ENCODE results near the gene SMOC2.
"Not testable (repeated sequence)": the region's sequence is repeated elsewhere in the genome, so short reads cannot be mapped to it uniquely, and the experiment has no call there.

Gene SMOC2

DNA sequence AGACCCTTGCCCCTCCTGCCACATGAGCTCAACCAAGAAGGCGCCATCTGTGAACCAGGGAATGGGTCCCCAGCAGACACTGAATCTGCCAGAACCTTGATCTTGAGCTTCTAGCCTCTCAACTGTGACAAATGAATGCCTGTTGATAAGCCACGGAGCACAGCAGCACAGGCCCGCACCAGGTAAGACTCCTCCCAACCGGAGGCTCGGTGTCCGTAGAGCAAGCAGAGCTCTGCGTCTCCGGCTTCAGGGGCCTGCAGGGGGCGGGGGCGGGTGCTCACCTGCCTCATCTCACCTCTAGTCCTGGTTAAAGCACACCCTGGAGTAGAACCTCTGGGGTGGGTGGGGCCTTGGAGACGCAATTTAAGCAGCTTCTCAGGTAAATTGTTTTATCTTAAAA lies 122.7 kb downstream of the SMOC2 start:
- in situ Hi-C loops (cut with HindIII; ENCODE audit: low sequenced_read_pairs), result no loop called here

DNA sequence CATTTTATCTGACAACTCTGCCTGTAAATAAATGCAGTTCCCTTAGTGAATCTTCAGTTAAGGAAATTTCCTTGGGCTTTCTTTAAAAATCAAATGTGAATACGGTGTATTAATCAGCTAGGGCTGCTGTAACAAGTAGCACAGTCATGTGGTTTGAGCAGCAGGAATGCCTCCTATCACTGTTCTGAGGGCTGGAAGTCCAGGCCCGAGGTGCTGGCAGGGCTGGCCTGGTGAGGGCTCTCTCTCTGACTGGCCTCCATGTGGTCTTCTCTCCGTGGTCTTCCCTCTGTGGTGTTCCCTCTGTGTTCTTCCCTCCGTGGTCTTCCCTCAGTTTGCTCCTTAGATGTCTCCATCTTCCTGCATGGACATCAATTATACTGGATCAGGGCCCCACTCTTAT lies 124.1 kb downstream of the SMOC2 start:
- in situ Hi-C loops (cut with HindIII; ENCODE audit: low sequenced_read_pairs), result no loop called here

DNA sequence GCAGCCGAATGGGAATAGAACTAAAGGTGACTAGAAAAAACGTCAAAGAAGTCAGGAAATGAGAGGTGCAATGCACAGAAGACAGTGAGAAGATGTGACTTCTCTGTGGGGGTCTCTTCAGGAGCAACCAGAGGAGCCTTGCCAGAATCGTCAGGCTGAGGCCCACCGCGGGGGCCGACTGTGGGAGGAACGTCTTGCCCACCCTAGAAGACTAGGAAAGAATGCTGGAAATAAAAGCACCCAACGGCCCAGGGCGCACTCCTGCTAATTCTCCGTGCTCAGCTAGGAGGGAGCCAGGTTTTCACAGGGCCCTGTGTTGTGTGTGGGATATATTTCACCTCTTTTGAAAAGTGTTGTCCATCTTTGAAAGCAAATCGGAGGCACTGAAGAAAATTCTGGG lies 129.2 kb downstream of the SMOC2 start:
- in situ Hi-C loops (cut with HindIII; ENCODE audit: low sequenced_read_pairs), result no loop called here

DNA sequence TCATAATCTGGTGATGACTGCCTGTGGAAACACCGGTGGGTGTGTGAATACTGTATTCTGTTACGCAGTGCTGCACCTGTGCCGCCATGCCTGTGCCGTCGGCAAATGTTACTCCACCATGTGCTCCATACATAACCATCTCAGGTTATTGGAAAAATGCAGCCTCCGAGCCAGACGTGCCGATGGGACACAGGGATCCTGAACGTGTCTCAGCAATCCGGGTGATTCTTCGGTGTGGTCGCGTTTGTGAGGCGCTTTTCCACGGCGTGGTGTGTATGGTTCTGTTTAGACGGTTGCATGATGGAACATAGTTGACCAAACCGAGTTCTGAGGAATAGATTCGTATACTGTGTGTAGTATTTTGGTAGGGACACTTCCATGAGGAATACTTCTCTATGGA lies 130.3 kb downstream of the SMOC2 start:
- in situ Hi-C loops (cut with HindIII; ENCODE audit: low sequenced_read_pairs), result no loop called here

DNA sequence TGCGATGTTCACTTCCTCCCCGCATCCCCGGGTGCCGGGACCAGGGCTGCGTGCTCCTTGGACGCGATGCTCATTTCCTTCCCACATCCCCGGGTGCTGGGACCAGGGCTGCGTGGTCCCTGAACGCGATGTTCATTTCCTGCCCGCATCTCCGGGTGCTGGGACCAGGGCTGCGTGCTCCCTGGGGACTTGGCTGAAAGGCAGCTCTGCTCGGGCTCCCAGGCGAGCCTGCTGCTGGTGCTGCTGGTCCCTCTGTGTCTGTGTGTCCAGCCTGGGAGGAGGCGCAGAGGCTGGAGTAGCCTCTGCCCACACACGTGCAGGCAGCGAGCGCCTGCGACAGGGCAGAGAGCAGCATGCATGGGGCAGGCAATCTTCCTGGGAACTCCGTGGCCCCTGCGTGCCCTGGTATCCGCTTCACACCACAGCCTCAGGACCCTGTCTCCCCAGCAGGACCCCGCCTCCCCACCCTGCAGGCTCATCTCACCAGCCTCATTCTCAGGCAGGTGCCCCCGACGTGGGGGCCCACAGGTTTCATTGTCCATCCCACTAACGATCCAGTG lies 132.4 kb downstream of the SMOC2 start:
- in situ Hi-C loops (cut with HindIII; ENCODE audit: low sequenced_read_pairs), result not testable (repeated sequence)

DNA sequence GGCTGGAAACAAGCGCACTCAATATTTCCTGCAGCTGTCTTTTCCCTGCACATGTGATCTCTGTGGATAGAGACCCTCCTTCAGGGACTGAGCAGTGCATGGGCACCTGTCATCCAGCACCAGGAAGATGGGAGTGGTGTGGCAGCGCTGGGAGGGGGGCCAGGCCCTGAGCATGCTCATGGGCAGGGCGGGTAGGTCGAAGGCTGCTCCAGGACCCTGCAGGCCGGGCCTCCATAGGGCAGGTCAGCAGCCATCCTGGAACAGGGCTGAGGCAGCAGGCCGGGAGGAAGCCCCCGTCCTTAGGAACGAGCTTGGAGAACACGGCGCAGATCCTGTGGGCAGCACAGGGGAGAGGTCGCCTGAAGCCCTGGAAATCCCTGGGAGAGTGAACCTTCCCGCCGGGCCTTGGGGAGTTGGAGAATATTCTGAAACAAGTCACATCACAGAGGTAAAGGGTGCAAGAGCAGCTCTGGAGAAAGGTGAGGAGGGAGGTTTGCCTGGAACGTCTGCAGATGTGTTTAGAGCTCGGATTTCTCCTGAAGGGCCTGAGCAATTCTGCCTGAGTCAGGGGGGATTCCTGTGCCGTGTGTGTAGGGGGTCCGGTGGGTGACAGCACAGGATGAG lies 133.2 kb downstream of the SMOC2 start:
- in situ Hi-C loops (cut with HindIII; ENCODE audit: low sequenced_read_pairs), result no loop called here

DNA sequence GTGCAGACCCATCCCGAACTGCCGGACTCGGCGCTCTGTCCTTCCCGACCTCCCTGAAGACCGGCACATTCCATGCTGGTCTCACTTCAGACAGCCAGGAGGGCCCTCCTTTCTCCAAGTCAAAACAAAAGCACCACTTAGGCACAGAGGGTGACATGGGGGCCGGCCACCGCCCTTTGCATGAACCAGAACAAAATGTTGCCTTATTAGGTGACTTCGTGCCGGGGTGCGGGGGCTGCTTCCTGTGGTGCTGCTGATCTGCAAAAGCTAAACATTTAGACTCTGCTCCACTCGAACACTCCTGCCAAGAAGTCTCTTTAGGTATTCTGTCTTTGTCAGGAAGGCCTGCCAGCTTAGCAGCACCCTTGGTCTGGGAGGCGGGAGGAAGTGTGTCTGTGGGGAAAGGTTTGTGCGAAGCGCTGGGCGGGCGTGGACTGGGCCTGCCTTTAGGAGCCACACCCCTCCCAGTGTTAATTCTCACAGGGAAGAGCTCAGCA lies 133.8 kb downstream of the SMOC2 start:
- in situ Hi-C loops (cut with HindIII; ENCODE audit: low sequenced_read_pairs), result no loop called here

DNA sequence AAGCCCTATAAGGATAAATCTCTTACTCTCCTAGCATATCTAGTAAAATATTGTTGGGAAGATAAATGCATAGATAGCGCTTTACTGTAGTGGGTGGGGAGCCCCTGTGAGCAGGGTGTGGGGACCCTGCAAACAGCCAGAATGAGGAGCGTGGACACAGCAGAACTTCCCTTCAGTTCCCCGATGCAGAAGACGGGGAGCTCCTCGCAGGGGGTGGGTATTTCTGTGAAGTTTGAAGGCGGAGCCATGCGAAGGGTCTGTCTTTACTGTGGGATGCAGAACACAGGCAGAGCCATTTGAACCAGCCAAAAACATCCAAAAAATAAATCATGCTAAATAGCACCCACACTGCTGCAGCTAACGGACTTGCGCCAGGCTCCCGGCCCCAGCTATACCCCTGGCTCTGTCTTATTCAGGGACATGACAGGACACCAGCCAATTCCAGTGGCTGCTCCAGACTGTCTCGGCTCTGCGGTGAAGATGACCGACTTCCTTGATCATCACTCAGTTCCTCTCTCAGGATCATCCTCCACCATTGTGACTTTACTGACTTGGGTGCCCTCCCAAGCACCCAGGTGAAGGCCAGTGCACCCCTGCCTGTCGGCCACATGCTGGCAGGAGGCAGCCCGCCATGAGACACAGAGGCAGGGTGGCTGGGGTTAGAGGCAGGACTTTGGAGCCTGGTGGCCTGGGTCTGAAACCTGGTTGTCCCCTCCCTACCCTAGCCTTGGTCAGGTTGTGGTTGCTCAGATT lies 134.5 kb downstream of the SMOC2 start:
- in situ Hi-C loops (cut with HindIII; ENCODE audit: low sequenced_read_pairs), result no loop called here

DNA sequence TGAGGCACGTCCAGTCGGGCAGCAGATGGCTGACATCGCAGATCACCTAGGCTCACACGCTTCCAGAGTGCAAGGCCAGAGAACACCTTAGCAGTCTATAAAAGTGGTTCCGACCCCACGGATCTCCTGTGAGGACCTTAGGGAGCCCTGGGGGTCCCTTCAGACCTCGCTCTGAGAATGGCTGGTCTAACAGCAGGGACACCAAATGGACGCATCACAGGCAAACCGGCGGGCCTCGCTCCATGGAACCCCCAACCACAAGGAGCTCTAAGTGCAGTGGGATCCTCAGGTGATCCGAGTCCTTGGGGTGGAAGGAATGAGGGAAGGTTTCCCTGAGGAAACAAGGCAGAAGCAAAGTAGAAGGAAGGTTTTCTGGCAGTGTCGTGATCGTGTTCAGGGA lies 135.4 kb downstream of the SMOC2 start:
- in situ Hi-C loops (cut with HindIII; ENCODE audit: low sequenced_read_pairs), result no loop called here

DNA sequence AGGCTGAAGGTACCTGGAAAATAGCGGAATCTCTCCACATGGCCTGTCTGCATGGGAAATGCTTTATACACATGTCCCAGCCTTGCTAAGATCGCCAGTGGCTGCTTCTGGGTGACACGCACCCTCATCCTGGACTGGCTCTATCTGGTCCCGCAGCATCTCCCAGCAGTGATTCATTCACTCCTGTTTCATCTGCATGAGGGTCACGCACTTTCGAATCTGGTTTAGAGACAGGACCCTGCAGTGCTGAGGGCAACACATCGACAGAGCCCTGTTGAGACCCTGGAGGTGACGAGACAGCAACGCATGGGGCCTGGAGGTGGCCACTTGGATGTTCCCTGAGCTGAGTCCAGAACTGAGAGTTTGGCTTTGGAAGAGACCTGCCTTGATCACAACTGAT lies 136.5 kb downstream of the SMOC2 start:
- in situ Hi-C loops (cut with HindIII; ENCODE audit: low sequenced_read_pairs), result no loop called here

DNA sequence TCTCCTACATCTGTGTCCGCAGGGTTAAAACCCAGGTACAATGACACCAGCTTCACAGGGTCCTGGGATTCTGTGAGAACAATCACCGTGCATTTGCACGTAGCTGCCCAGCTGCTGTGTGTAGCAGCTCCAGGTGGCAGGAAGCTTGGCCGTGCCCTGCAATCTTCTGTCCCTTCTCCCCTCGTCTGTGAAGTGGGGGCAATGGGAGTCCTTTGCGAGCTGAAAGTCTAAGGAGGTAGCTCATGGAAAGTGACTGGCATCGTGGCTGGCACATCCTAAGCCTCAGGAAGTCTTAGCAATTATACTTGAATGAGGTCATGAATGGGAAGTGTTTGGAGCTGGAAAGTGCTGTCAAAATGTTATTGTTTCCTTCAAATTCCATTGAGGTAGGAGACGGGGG lies 137.1 kb downstream of the SMOC2 start:
- in situ Hi-C loops (cut with HindIII; ENCODE audit: low sequenced_read_pairs), result no loop called here

DNA sequence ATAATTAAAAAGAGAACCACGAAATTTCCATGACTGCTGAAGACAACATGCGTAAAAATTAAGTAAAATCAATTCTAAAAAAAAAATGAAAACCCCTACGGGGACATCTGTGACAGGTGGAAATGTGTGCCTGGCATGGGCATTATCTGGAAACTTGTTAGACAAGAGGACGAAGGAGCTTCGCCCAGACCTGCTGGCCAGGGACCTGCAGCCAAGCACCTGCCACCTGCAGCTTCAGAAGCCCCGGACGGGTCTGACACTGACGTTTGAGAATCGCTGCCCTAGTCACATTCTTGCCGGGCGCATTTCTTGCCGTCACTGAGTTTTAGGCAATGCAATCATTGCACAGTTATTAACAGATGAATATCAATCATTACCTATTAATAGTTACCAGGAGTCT lies 140.3 kb downstream of the SMOC2 start:
- in situ Hi-C loops (cut with HindIII; ENCODE audit: low sequenced_read_pairs), result no loop called here

DNA sequence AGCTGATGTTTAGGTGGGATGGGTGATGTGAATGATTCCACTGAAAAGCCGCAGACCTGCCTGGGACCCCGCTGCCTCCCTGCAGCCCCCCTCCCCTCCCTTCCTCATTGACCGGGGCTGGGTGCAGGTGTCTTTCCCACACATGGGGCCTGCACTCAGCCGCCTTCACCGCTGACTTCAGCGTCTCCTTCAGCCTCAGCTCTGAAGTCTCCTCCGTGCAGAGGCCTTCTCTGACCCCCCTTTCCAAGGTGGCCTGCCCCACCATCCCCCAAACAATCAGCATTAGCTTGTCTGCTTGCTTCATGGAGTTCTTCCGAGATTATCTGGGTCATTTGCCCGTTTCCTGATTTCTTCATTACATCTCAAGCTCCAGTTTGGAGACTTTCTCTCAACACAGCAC lies 140.7 kb downstream of the SMOC2 start:
- in situ Hi-C loops (cut with HindIII; ENCODE audit: low sequenced_read_pairs), result no loop called here

DNA sequence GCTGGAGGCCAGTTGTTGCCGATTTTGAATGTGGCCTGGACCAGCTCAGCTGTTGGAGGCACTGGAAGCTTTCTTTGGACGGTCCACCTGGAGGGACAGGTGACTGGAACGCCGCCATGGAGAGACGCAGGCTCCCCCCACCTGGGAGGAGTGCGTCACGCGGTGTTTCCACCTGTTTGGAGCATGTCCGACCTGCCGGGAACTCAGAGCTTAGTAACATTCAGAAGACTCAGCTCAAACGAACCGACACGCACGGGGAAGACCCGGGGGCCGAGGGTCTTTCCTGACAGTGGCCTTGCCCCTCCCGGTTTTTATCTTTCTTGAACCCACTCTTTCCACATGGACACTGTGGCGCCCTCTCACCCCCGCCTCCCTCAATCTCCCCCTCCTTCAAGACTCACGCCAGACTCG lies 141.6 kb downstream of the SMOC2 start:
- in situ Hi-C loops (cut with HindIII; ENCODE audit: low sequenced_read_pairs), result no loop called here

DNA sequence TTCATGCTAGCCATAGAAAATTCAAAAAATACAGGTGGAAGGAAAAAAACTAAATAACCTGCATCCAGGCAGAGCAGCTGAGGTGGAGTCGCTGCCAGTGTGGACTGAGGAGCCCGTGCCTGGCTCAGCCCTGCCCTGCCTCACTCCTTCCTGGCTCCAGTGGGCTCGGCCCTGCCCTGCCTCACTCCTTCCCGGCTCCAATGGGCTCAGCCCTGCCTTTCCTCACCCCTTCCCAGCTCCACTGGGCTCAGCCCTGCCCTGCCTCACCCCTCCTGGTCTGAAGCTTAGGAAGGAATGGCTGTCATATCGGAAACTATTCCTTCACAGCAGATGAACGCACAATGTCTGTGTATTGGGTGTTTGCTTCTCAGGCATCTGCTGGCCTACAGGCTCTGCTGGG lies 142.1 kb downstream of the SMOC2 start:
- in situ Hi-C loops (cut with HindIII; ENCODE audit: low sequenced_read_pairs), result no loop called here

DNA sequence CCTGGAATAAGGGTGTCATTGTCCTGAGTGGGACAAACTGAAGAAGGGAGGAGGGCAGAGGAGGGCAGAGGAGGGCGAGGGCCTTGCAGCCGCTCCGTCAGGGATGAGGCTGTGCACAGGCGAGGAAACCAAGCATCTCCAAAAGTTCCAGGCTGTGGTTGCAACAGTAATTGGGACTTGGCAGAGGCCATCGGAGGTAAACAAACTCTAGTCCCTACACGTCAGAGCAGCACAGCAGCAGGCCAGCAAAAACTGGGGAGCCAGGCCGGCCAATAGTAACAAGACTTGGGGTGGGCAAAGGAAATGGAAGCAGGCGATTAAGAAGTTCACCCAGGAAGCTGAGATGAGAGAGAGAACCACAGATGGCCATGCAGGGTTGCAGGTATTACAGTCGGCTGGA lies 142.8 kb downstream of the SMOC2 start:
- in situ Hi-C loops (cut with HindIII; ENCODE audit: low sequenced_read_pairs), result no loop called here

DNA sequence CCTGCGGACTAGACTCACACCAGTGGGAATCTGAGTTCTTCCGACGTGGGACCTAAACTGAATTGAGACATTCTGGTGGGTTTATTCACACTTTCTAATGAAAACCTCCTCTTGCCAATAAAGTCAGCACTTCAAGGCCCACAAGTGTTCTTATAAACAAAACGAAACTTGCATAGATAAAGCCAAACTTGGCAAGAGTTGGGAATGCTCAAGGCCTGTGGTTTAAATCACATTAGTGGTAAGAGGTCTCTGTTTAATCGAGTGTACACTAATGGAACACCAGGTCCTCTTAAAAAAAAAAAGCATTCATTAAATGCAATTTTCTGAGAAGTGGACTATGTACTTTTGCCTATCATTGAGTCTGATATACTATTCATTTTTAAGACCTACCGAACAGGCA lies 143.3 kb downstream of the SMOC2 start:
- in situ Hi-C loops (cut with HindIII; ENCODE audit: low sequenced_read_pairs), result no loop called here

DNA sequence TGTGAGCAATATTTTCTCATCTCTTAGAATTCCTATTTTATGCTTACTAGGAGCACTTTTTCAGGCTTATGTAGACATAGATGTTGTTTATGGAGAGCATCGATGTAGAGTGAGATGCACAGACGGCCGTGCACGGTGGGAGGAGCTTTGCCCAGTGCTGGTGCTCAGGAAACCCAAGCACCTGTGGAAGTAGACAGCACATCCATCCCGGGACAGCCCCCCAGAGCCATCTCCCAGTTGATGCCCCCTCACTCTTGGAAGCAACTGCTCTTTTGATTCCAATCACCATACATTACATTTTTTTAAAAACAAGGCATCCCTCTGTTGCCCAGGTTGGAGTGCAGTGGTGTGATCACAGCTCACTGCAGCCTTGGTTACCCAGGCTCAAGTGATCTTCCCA lies 143.7 kb downstream of the SMOC2 start:
- in situ Hi-C loops (cut with HindIII; ENCODE audit: low sequenced_read_pairs), result no loop called here

DNA sequence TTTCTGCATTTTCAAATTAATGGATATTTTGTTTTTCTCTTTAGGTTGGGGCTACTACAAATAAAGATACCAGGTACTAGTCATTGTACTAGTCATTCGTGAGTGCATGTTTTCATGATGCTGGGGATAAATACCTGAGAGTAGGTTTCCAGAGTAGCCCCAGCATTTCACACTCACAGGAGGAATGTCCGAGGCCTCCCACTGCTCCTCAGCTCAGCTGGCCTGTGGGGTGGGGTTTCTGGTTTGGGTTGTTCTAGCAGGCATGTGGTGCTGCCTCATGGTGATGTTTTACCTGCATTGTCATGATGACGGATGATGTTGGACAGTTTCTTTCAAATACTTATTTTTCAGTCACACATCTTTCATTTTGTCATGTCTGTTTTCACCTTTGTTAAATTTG lies 144.5 kb downstream of the SMOC2 start:
- in situ Hi-C loops (cut with HindIII; ENCODE audit: low sequenced_read_pairs), result no loop called here

DNA sequence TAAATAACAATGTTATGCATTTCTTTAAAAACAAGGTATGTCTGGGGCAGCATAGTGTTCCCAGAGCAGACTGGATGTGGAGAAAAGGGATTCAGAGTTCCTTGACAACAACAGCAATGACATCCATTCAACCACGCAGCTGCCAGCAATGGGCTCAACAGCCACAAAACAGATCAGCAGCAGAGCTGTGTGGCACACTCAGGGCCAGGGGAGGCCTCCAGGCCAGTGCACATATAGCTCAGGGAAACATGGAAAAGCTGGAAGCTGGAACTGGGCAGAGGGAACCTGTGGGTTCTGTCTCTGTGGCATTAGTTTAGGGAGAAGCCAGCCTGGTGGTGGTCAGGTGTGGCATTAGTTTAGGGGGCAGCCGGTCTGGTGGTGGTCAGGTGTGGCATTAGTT lies 148.3 kb downstream of the SMOC2 start:
- in situ Hi-C loops (cut with HindIII; ENCODE audit: low sequenced_read_pairs), result no loop called here

DNA sequence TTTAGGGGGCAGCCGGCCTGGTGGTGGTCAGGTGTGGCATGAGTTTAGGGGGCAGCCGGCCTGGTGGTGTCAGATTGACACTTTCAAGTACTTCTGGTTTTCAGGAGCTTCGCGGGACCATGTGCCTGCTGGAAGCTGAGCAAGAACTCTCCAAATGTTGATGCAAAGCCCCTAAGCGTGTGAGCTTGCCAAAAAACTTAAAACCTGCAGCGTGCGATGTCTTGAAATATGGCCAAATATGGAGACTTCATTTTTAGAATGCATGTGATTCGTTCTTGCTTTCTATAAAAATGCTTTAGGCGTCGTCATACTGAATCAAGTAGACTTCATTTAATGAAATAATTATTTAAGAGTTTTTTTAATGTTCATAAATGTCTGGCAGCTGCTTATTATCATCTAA lies 149.4 kb downstream of the SMOC2 start:
- in situ Hi-C loops (cut with HindIII; ENCODE audit: low sequenced_read_pairs), result no loop called here

DNA sequence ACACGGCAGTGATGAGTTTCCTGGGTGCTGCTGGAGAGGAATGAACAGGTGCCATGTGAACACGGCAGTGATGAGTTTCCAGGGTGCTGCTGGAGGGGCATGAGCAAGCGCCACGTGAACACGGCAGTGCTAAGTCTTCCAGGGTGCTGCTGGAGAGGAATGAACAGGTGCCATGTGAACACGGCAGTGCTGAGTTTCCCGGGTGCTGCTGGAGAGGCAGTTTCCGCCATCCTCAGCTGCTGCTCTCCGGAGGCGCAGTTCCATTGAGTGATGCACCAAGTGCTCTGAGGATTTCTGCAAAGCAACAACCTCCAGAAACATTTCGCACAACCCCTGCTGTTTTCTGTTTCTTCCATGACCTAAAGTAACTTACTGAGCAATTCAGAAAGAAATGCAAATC lies 155.4 kb downstream of the SMOC2 start:
- in situ Hi-C loops (cut with HindIII; ENCODE audit: low sequenced_read_pairs), result loop anchor here (5.0 kb wide), 1 partner anchor 36 kb away; no protein-coding TSS in a partner anchor
